GM21529 (cell line): ENCODE results near the gene H2AZ2.
"Not testable (repeated sequence)": the region's sequence is repeated elsewhere in the genome, so short reads cannot be mapped to it uniquely, and the experiment has no call there.

Experiments
- ATAC-seq: cut with Tn5 transposase; IDR thresholded peaks from one replicate; pipeline ENCODE4 v1.9.1; 2021; ENCODE audit not compliant: unreplicated experiment

The H2AZ2 gene

GRCh38 chr7:44871918-44872317 is 24.0 kb upstream of the H2AZ2 start:
- not testable (repeated sequence) for ATAC-seq

- not testable (repeated sequence) for ATAC-seq
Measured at GRCh38 chr7:44870780-44871179, 22.9 kb upstream of the H2AZ2 start.

- ATAC-seq, result not testable (repeated sequence)
Measured at GRCh38 chr7:44870336-44870735, 22.4 kb upstream of the H2AZ2 start.

GRCh38 chr7:44867073-44867995 is 19.4 kb upstream of the H2AZ2 start:
- ATAC-seq, result no peak

- not testable (repeated sequence) for ATAC-seq
Measured at GRCh38 chr7:44861949-44862348, 14.1 kb upstream of the H2AZ2 start.

- no peak for ATAC-seq
Measured at GRCh38 chr7:44858161-44858560, 10.3 kb upstream of the H2AZ2 start.

- no peak for ATAC-seq
Measured at GRCh38 chr7:44854644-44855364, 6.9 kb upstream of the H2AZ2 start.

- no peak for ATAC-seq
Measured at GRCh38 chr7:44853391-44853790, 5.5 kb upstream of the H2AZ2 start.

GRCh38 chr7:44852590-44852989 is 4.7 kb upstream of the H2AZ2 start:
- no peak for ATAC-seq

GRCh38 chr7:44849885-44850544 is 2.1 kb upstream of the H2AZ2 start:
- no peak for ATAC-seq

GRCh38 chr7:44849259-44849884 is 1.5 kb upstream of the H2AZ2 start:
- no peak for ATAC-seq

GRCh38 chr7:44847509-44847919 is 373 bp downstream of the H2AZ2 start:
- ATAC-seq, result peak; percentile 64

GRCh38 chr7:44846816-44847508 is 925 bp downstream of the H2AZ2 start:
- no peak for ATAC-seq

GRCh38 chr7:44846390-44846789 is 1.5 kb downstream of the H2AZ2 start:
- not testable (repeated sequence) for ATAC-seq

- no peak for ATAC-seq
Measured at GRCh38 chr7:44845451-44845850, 2.4 kb downstream of the H2AZ2 start.

GRCh38 chr7:44843440-44843839 is 4.4 kb downstream of the H2AZ2 start:
- ATAC-seq, result not testable (repeated sequence)

- not testable (repeated sequence) for ATAC-seq
Measured at GRCh38 chr7:44842675-44843074, 5.2 kb downstream of the H2AZ2 start.

GRCh38 chr7:44838751-44839150 is 9.1 kb downstream of the H2AZ2 start:
- no peak for ATAC-seq

- ATAC-seq, result no peak
Measured at GRCh38 chr7:44827567-44827966, 20.3 kb downstream of the H2AZ2 start.

GRCh38 chr7:44824894-44825526 is 22.9 kb downstream of the H2AZ2 start:
- ATAC-seq, result no peak
